ENCODE results near the gene UNG. TPM values are rescaled to one million over a fixed set of nuclear protein-coding genes. Genes with fewer than 3 reads are reported as not detected.

UNG gene
- total RNA-seq, 1 donor from 2014 or later, result 25.1 TPM

- DNase-seq (ENCODE audit: low spot score), result no peak
These were observed 8.6 kb upstream of the UNG start for GRCh38 chr12:109088818-109089217.

- no peak for DNase-seq (ENCODE audit: low spot score)
These were observed 7.7 kb upstream of the UNG start for GRCh38 chr12:109089683-109090082.

- no peak for DNase-seq (ENCODE audit: low spot score)
These were observed 4.8 kb upstream of the UNG start for GRCh38 chr12:109092497-109093021.

- peak; percentile 94 for DNase-seq (ENCODE audit: low spot score)
These were observed 4.1 kb upstream of the UNG start, which contains the start of gene ALKBH2 for GRCh38 chr12:109093022-109093918. Gene ALKBH2, minus strand, starts transcription at chr12:109093472. Its CDS starts 686 bp downstream, at chr12:109092786.

GRCh38 chr12:109097140-109097434, 310 bp upstream of the UNG start:
- DNase-seq (ENCODE audit: low spot score), result no peak

GRCh38 chr12:109098183-109098604, 797 bp downstream of the UNG start:
- DNase-seq (ENCODE audit: low spot score), result peak; percentile 64

GRCh38 chr12:109098651-109099050, 1.3 kb downstream of the UNG start:
- no peak for DNase-seq (ENCODE audit: low spot score)

GRCh38 chr12:109099431-109100020, 2.1 kb downstream of the UNG start:
- DNase-seq (ENCODE audit: low spot score), result peak; percentile 6

- peak; percentile 20 for DNase-seq (ENCODE audit: low spot score)
These were observed 3.3 kb downstream of the UNG start for GRCh38 chr12:109100741-109101140.

- DNase-seq (ENCODE audit: low spot score), result no peak
These were observed 5.1 kb downstream of the UNG start for GRCh38 chr12:109102491-109102890.

- DNase-seq (ENCODE audit: low spot score), result no peak
These were observed 7.8 kb downstream of the UNG start for GRCh38 chr12:109105176-109105575.

- DNase-seq (ENCODE audit: low spot score), result no peak
These were observed 12.5 kb downstream of the UNG start for GRCh38 chr12:109109746-109110350.

- peak; percentile 93 for DNase-seq (ENCODE audit: low spot score)
These were observed 13.6 kb downstream of the UNG start for GRCh38 chr12:109110988-109111495.

GRCh38 chr12:109112720-109113465, 15.5 kb downstream of the UNG start:
- no peak for DNase-seq (ENCODE audit: low spot score)

- no peak for DNase-seq (ENCODE audit: low spot score)
These were observed 16.4 kb downstream of the UNG start for GRCh38 chr12:109113661-109114321.

- DNase-seq (ENCODE audit: low spot score), result no peak
These were observed 17.2 kb downstream of the UNG start for GRCh38 chr12:109114644-109115043.

- no peak for DNase-seq (ENCODE audit: low spot score)
These were observed 18.0 kb downstream of the UNG start for GRCh38 chr12:109115404-109115757.

GRCh38 chr12:109115758-109116610, 18.6 kb downstream of the UNG start, which contains the start of gene ACACB:
Gene ACACB, plus strand, starts transcription at chr12:109116587. Its CDS starts 22,819 bp downstream, at chr12:109139406.
- DNase-seq (ENCODE audit: low spot score), result no peak

- DNase-seq (ENCODE audit: low spot score), result no peak
These were observed 19.2 kb downstream of the UNG start for GRCh38 chr12:109116611-109116949.

- no peak for DNase-seq (ENCODE audit: low spot score)
These were observed 22.7 kb downstream of the UNG start for GRCh38 chr12:109120095-109120494.
